ENCODE measurements around the gene NOC2L. TPM values are rescaled to one million over a fixed set of nuclear protein-coding genes. Genes with fewer than 3 reads are reported as not detected.

The NOC2L gene
- total RNA-seq, 1 donor from 2014 or later: 50.6 TPM

GRCh38 chr1:955474-955873 lies 3.6 kb downstream of the NOC2L start:
- Mint-ChIP-seq H3K27me3 (ENCODE audit: low read depth) (no peaks in the 10 kb centered on the region), H3K4me1 (ENCODE audit: low read depth) (peaks cover 14% of the 10 kb centered on the region), H3K27ac (ENCODE audit: unreplicated experiment) (no peak overlapping the region), H3K9me3 (ENCODE audit: low read depth) (no peaks in the 10 kb centered on the region), H3K4me3 (ENCODE audit: unreplicated experiment) (no peak overlapping the region), H3K36me3 (ENCODE audit: low read depth) (peaks cover 17% of the 10 kb centered on the region)
- DNase-seq (ENCODE audit: low spot score): no peak
- no peak for TF ChIP-seq CTCF (IDR thresholded peaks at IDR 0.05)

- peaks cover 14% of the 10 kb centered on the region for H3K4me1 Mint-ChIP-seq (ENCODE audit: low read depth)
- H3K27me3 Mint-ChIP-seq (ENCODE audit: low read depth): no peaks in the 10 kb centered on the region
- DNase-seq (ENCODE audit: low spot score): no peak
- H3K27ac Mint-ChIP-seq (ENCODE audit: unreplicated experiment): no peak overlapping the region
- H3K4me3 Mint-ChIP-seq (ENCODE audit: unreplicated experiment): no peak overlapping the region
- no peak for TF ChIP-seq CTCF (IDR thresholded peaks at IDR 0.05)
- no peaks in the 10 kb centered on the region for H3K9me3 Mint-ChIP-seq (ENCODE audit: low read depth)
- peaks cover 19% of the 10 kb centered on the region for H3K36me3 Mint-ChIP-seq (ENCODE audit: low read depth)
Observed at GRCh38 chr1:954927-955326, 4.1 kb downstream of the NOC2L start.

GRCh38 chr1:953524-954320 lies 5.3 kb downstream of the NOC2L start:
- no peak for DNase-seq (ENCODE audit: low spot score)
- no peaks in the 10 kb centered on the region for H3K27me3 Mint-ChIP-seq (ENCODE audit: low read depth)
- TF ChIP-seq CTCF (IDR thresholded peaks at IDR 0.05): no peak
- no peak overlapping the region for H3K27ac Mint-ChIP-seq (ENCODE audit: unreplicated experiment)
- H3K4me3 Mint-ChIP-seq (ENCODE audit: unreplicated experiment): no peak overlapping the region
- peaks cover 14% of the 10 kb centered on the region for H3K4me1 Mint-ChIP-seq (ENCODE audit: low read depth)
- H3K9me3 Mint-ChIP-seq (ENCODE audit: low read depth): no peaks in the 10 kb centered on the region
- H3K36me3 Mint-ChIP-seq (ENCODE audit: low read depth): peaks cover 24% of the 10 kb centered on the region

GRCh38 chr1:952603-953002 lies 6.5 kb downstream of the NOC2L start:
- H3K4me3 Mint-ChIP-seq (ENCODE audit: unreplicated experiment): no peak overlapping the region
- no peak for DNase-seq (ENCODE audit: low spot score)
- no peak for TF ChIP-seq CTCF (IDR thresholded peaks at IDR 0.05)
- H3K9me3 Mint-ChIP-seq (ENCODE audit: low read depth): no peaks in the 10 kb centered on the region
- H3K4me1 Mint-ChIP-seq (ENCODE audit: low read depth): peaks cover 4% of the 10 kb centered on the region
- H3K36me3 Mint-ChIP-seq (ENCODE audit: low read depth): peaks cover 26% of the 10 kb centered on the region
- no peak overlapping the region for H3K27ac Mint-ChIP-seq (ENCODE audit: unreplicated experiment)
- no peaks in the 10 kb centered on the region for H3K27me3 Mint-ChIP-seq (ENCODE audit: low read depth)

GRCh38 chr1:952201-952600 lies 6.9 kb downstream of the NOC2L start:
- H3K9me3 Mint-ChIP-seq (ENCODE audit: low read depth): no peaks in the 10 kb centered on the region
- peaks cover 27% of the 10 kb centered on the region for H3K36me3 Mint-ChIP-seq (ENCODE audit: low read depth)
- no peak for TF ChIP-seq CTCF (IDR thresholded peaks at IDR 0.05)
- no peak overlapping the region for H3K27ac Mint-ChIP-seq (ENCODE audit: unreplicated experiment)
- no peak overlapping the region for H3K4me3 Mint-ChIP-seq (ENCODE audit: unreplicated experiment)
- no peak for DNase-seq (ENCODE audit: low spot score)
- no peaks in the 10 kb centered on the region for H3K27me3 Mint-ChIP-seq (ENCODE audit: low read depth)
- H3K4me1 Mint-ChIP-seq (ENCODE audit: low read depth): peaks cover under 1% of the 10 kb centered on the region

All from chondrocyte (in vitro differentiated cells).